Measurements from ENCODE around the gene DHX40.
"Not testable (repeated sequence)": the region's sequence is repeated elsewhere in the genome, so short reads cannot be mapped to it uniquely, and the experiment has no call there.

DHX40 gene

DNA sequence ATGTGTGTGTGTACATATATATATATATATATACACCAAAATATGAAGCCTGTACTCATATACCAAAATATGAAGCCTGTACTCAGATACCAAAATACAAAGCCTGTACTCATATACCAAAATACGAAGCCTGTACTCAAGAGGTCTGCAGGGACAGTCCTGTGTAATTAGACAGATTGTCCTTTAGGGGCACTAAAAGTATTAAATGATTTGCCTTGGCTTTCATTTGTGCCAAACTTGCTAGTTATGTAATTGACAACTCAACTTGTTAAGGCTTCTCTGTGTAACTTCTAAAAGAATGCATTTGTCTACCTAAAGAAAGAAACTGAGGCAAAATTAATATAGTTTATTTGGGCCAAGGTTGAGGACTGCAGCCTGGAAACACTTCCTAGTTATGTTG is 30.8 kb upstream of the DHX40 start:
- H3K9me3 ChIP-seq (ENCODE audit: severe bottlenecking) = no peaks in the 10 kb centered on the region
- H3K4me3 ChIP-seq (ENCODE audit: low read depth, low read length) = no peak overlapping the region
- H3K36me3 ChIP-seq = no peaks in the 10 kb centered on the region
- TF ChIP-seq, protein P1, sequence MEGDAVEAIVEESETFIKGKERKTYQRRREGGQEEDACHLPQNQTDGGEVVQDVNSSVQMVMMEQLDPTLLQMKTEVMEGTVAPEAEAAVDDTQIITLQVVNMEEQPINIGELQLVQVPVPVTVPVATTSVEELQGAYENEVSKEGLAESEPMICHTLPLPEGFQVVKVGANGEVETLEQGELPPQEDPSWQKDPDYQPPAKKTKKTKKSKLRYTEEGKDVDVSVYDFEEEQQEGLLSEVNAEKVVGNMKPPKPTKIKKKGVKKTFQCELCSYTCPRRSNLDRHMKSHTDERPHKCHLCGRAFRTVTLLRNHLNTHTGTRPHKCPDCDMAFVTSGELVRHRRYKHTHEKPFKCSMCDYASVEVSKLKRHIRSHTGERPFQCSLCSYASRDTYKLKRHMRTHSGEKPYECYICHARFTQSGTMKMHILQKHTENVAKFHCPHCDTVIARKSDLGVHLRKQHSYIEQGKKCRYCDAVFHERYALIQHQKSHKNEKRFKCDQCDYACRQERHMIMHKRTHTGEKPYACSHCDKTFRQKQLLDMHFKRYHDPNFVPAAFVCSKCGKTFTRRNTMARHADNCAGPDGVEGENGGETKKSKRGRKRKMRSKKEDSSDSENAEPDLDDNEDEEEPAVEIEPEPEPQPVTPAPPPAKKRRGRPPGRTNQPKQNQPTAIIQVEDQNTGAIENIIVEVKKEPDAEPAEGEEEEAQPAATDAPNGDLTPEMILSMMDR (IDR thresholded peaks at IDR 0.05; ENCODE audit: low read depth, low read length) = no peak; the same call in 1 of the 2 replicates
- DNase-seq = no peak
- H3K27ac ChIP-seq = no peak overlapping the region
- H3K27me3 ChIP-seq (ENCODE audit: insufficient read depth, low read depth, severe bottlenecking) = no peaks in the 10 kb centered on the region

DNA sequence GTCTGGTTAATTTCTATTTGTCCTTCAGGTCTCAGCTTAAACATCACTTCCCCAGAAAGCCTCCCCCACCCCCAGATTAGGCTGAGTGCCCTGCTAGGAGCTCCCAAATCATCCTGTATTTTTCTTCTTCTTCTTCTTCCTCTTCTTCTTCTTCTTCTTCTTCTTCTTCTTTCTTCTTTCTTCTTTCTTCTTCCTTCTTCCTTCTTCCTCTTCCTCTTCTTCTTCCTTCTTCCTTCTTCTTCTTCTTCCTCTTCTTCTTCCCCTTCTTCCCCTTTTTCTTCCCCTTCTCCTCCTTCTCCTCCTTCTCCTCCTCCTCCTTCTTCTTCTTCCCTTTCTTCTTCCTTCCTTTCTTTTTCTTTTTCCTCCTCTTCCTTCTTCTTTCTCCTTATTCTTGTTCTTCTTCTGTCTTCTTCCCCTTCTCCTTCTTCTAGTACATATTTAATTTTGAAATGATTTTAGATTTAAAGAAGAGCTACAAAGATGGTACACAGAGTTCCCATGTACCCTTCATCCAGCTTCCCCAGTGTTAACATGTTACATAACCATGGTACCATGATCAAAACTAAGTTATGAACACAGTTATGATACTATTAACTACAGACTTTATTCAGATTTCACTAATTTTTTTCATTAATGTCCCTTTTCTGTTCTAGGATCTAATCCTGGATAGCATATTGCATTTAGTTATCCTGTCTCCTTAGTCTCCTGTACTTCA is 27.1 kb upstream of the DHX40 start:
- no peak for DNase-seq
- H3K27me3 ChIP-seq (ENCODE audit: insufficient read depth, low read depth, severe bottlenecking) = no peaks in the 10 kb centered on the region
- H3K27ac ChIP-seq = no peak overlapping the region
- no peaks in the 10 kb centered on the region for H3K9me3 ChIP-seq (ENCODE audit: severe bottlenecking)
- no peak overlapping the region for H3K4me3 ChIP-seq (ENCODE audit: low read depth, low read length)
- H3K36me3 ChIP-seq = no peaks in the 10 kb centered on the region
- TF ChIP-seq, protein P1 (IDR thresholded peaks at IDR 0.05; ENCODE audit: low read depth, low read length) = no peak

DNA sequence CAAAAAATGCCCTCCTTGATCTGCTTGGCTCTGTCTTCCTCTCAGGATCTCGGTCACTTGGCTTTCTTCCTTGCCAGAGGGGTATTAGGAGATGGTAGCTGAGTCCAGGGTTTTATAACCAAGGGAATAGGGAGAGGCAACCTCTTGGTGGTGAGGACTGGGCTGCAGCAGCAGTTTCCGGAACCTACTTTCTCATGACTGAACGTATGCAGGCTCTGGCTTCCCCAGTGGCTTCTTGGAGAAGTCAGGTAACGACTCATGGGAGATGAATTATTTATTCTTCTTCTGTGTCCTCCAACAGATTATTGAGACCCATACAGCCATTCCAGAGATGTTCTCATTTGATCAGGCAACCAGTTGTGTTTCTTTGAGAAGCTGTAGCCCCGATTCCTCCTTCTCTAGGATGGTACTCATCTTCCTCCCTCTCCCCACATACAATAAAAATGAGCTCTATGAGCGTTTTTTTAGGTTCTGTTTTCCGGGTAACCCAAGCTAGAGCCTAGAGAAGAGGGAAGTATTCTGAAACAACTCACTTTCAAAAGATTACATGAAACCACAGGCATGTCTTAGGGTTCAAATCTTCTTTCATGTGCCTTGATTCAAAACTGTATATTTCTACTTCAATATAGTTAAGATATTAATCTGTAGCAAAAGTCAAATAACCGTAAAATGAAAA is 22.3 kb upstream of the DHX40 start:
- no peak for DNase-seq
- TF ChIP-seq, protein P1 (IDR thresholded peaks at IDR 0.05; ENCODE audit: low read depth, low read length) = no peak
- no peaks in the 10 kb centered on the region for H3K36me3 ChIP-seq
- H3K27ac ChIP-seq = no peak overlapping the region
- no peaks in the 10 kb centered on the region for H3K27me3 ChIP-seq (ENCODE audit: insufficient read depth, low read depth, severe bottlenecking)
- no peaks in the 10 kb centered on the region for H3K9me3 ChIP-seq (ENCODE audit: severe bottlenecking)
- H3K4me3 ChIP-seq (ENCODE audit: low read depth, low read length) = no peak overlapping the region

DNA sequence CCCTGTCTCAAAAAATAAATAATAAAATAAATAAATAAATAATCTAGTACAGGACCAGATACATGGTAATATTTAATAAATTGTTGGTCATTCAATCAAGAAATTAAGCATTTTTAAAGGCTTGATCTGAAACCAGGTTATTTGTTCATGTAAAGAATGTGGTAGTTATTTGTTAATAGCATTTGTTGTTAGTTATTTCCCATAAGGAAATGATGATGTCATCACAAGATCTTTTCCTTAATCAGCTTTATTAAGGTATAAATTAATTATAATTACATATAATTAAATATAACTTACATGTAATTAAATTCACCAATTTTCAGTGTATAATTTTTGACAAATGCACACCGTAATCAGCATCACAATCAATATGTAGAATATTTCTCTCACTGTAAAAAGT is 19.5 kb upstream of the DHX40 start:
- TF ChIP-seq, protein P1 (IDR thresholded peaks at IDR 0.05; ENCODE audit: low read depth, low read length) = no peak
- Histone ChIP-seq H3K27ac (no peak overlapping the region), H3K4me3 (ENCODE audit: low read depth, low read length) (no peak overlapping the region), H3K9me3 (ENCODE audit: severe bottlenecking) (no peaks in the 10 kb centered on the region), H3K36me3 (no peaks in the 10 kb centered on the region), H3K27me3 (ENCODE audit: insufficient read depth, low read depth, severe bottlenecking) (no peaks in the 10 kb centered on the region)
- no peak for DNase-seq

DNA sequence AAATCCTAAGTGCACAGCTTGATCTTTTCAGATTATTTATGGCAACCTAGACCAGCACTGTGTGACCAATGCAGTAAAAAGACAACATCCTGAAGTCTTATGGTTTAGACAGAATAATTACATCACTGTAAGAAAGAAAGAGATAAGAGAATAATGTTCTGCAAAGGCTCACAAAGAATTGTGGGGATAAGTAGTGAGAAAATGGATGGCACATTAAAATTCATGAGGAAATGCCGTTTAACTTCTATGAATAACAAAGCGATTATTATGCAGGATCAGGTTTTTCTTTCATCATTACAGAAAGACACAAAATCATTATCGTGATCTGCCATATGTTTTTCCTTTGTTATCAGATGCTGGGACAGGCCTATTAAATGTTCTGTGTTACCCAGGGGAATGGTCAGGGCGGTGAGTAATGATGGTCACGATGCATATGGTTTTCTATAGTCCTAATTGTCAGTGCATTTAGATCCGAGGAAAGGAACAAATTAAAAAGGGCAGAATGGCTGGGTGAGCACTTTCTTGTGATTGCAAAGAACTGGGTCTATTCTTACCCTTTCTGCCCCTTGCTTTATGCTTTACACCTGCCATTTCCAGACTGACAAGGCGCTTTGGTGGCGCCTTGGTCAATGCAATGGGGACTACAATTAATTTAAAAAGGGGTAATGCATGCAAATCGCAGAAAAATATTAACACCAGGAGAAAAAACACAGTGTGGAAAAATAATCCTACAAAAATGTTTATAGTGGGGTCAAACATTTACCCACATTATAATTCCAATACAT is 18.1 kb upstream of the DHX40 start:
- Histone ChIP-seq H3K36me3 (no peaks in the 10 kb centered on the region), H3K4me3 (ENCODE audit: low read depth, low read length) (no peak overlapping the region), H3K27me3 (ENCODE audit: insufficient read depth, low read depth, severe bottlenecking) (no peaks in the 10 kb centered on the region), H3K27ac (no peak overlapping the region), H3K9me3 (ENCODE audit: severe bottlenecking) (no peaks in the 10 kb centered on the region)
- DNase-seq = no peak
- TF ChIP-seq, protein P1 (IDR thresholded peaks at IDR 0.05; ENCODE audit: low read depth, low read length) = no peak

DNA sequence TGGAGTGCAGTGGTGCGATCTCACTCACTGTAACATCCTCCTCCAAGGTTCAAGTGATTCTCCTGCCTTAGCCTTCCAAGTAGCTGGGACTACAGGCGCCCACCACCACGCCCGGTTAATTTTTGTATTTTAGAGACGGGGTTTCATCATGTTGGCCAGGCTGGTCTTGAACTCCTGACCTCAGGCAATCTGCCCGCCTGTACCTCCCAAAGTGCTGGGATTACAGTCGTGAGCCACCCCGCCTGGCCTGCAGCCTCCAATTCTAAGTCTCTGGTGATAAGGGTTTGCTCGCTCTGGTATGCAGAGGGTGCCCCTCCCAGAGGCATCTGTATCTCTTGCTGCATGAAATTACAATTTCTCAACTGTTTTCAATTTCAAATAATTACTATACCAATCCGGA is 16.4 kb upstream of the DHX40 start:
- not testable (repeated sequence) for H3K27ac ChIP-seq; H3K36me3 ChIP-seq; H3K9me3 ChIP-seq (ENCODE audit: severe bottlenecking); DNase-seq; H3K4me3 ChIP-seq (ENCODE audit: low read depth, low read length); H3K27me3 ChIP-seq (ENCODE audit: insufficient read depth, low read depth, severe bottlenecking)
